Common myeloid progenitor, CD34-positive (primary cell): ENCODE measurements around the gene BTNL3.

Experiments used
- CTCF ChIA-PET: fragments of 350-600 bp; sonication (Branson Sonifier 250); formaldehyde crosslinking; loops from one replicate; lab custom pipeline; 2021; ENCODE audit warnings: antibody characterized with exemption; lab: Charles Lee
- POLR2A ChIA-PET: fragments of 350-600 bp; sonication (Branson Sonifier 250); formaldehyde crosslinking; loops from one replicate; lab custom pipeline; 2021; ENCODE audit warnings: antibody characterized with exemption; lab: Charles Lee
- DNase-seq, 3 donors: peaks; one replicate each; pipeline versions ENCODE4 v3.0.0 to v3.0.0-alpha.2; 2013
- H3K27ac ChIP-seq, 2 experiments: 1 replicate in 1 of 2; 2 replicates in 1 of 2; pipeline ENCODE4 v1.7.0; 2013; ENCODE audit warnings: inconsistent platforms in 2 of 2, low read length in 2 of 2, mild to moderate bottlenecking in 2 of 2, low read depth in 1 of 2, moderate library complexity in 1 of 2; ENCODE audit not compliant: severe bottlenecking in 2 of 2, insufficient read depth in 1 of 2, poor library complexity in 1 of 2
- H3K27me3 ChIP-seq, 5 experiments: replicated peaks in 2 of 5; 1 replicate in 3 of 5; 2 replicates in 2 of 5; pipeline versions ENCODE4 v1.6.1 to v1.7.0; 2013; ENCODE audit warnings: low read length in 4 of 5, mild to moderate bottlenecking in 2 of 5, moderate library complexity in 2 of 5, inconsistent platforms in 1 of 5; ENCODE audit not compliant: insufficient read depth in 5 of 5, control insufficient read depth in 4 of 5
- H3K36me3 ChIP-seq, 4 experiments: 1 replicate in 2 of 4; 2 replicates in 2 of 4; pipeline versions ENCODE4 v1.6.1 to v1.7.0; 2013; ENCODE audit warnings: low read length in 3 of 4, control low read depth in 1 of 4, mild to moderate bottlenecking in 1 of 4; ENCODE audit not compliant: control insufficient read depth in 4 of 4, insufficient read depth in 4 of 4
- H3K4me1 ChIP-seq, 4 experiments: 1 replicate in 3 of 4; 2 replicates in 1 of 4; pipeline versions ENCODE4 v1.6.1 to v1.7.1; 2013; ENCODE audit warnings: low read length in 3 of 4, mild to moderate bottlenecking in 3 of 4, control low read depth in 1 of 4, inconsistent platforms in 1 of 4, moderate library complexity in 1 of 4; ENCODE audit not compliant: control insufficient read depth in 4 of 4, insufficient read depth in 4 of 4; ENCODE audit errors: control extremely low read depth in 1 of 4
- H3K4me3 ChIP-seq, 7 experiments: 1 replicate in 4 of 7; 2 replicates in 3 of 7; pipeline versions ENCODE4 v1.5.1 to v1.7.0; 2013; ENCODE audit warnings: mild to moderate bottlenecking in 7 of 7, low read length in 6 of 7, moderate library complexity in 6 of 7, inconsistent platforms in 2 of 7, low read depth in 2 of 7, control low read depth in 1 of 7; ENCODE audit not compliant: insufficient read depth in 4 of 7, control insufficient read depth in 1 of 7; ENCODE audit errors: extremely low read depth in 1 of 7
- H3K9me3 ChIP-seq, 5 experiments: 1 replicate in 4 of 5; 2 replicates in 1 of 5; pipeline versions ENCODE4 v1.6.1 to v1.7.1; 2013; ENCODE audit warnings: low read length in 4 of 5, mild to moderate bottlenecking in 2 of 5, inconsistent platforms in 1 of 5, low read depth in 1 of 5, moderate library complexity in 1 of 5; ENCODE audit not compliant: control insufficient read depth in 4 of 5, insufficient read depth in 2 of 5; ENCODE audit errors: control extremely low read depth in 1 of 5
- WGBS: methylation state at CpG from one replicate; pipeline ENCODE4 v1.1.5; 2013; ENCODE audit not compliant: insufficient coverage; 5-methylcytosine and 5-hydroxymethylcytosine counted together

BTNL3 gene

DNA sequence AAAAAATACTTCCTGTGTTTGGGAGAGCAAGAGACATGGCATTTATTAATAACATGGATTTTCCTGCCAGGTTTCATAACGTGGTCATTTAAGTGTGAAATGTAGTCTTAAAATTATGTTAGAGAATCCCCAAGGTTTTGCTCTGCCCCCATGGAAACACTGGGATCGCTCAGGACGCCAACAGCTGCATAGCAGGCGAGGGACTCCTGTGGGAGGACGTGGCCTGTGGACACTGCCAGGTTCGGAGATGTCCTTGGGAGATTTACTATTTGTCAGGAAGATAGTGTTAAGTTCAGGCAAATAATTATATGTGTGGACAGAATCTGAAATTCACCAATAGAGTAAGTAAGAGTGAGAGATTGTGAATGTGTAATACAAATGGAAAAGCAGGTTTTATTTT lies 52.4 kb downstream of the BTNL3 start:
- no peak overlapping the region for H3K4me3 ChIP-seq
- 84% methylated on average over 5 of the region's 6 CpGs for WGBS
- peaks cover 0 to 5% (median 0%) of the 10 kb centered on the region in 5 experiments for H3K9me3 ChIP-seq
- H3K27me3 ChIP-seq: peaks cover 5 to 90% (median 12%) of the 10 kb centered on the region in 5 experiments
- no peak for DNase-seq
- ChIA-PET CTCF (no interaction called here), POLR2A (no interaction called here)
- H3K27ac ChIP-seq: no peak overlapping the region
- no peaks in the 10 kb centered on the region for H3K4me1 ChIP-seq
- no peaks in the 10 kb centered on the region for H3K36me3 ChIP-seq

DNA sequence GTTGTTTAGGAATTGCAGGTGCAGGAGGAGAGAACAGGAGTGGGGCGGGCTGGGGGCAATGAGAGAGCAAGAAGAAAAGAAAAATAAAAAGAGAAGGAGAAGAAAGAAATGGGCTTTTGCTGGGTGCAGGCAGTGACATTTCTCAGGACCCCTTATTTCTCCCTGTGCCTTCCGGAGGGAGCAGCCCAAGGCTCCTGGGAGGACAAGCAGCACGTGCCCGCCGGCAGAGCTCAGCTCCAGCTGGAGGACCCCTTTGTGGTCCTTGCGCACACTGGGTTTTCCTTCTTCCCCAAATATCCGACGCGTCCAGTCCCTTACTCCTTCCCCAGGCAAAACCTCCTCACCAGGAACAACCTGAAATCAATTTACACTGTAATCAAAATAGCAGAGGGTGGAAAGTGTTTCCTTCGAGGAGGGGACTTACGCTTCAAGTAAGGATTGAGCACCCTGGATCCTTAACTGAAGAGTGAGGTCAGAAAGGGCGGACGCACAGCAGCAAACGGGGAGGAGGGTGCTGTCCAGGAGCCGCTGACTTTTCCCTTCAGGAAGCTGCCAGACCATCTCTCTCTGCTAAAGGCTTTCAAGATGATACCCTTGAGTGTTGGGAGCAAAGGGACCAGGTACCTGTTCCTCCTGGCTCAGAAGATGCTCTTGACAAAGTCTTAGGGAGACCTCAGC lies 53.5 kb downstream of the BTNL3 start:
- H3K27me3 ChIP-seq: peaks cover 5 to 92% (median 14%) of the 10 kb centered on the region in 5 experiments
- POLR2A ChIA-PET: no interaction called here
- no peaks in the 10 kb centered on the region for H3K36me3 ChIP-seq
- H3K4me1 ChIP-seq: no peaks in the 10 kb centered on the region
- CTCF ChIA-PET: no interaction called here
- no peak for DNase-seq
- WGBS: 73% methylated on average over 14 of the region's 15 CpGs
- peaks cover 0 to 5% (median 0%) of the 10 kb centered on the region in 5 experiments for H3K9me3 ChIP-seq
- H3K4me3 ChIP-seq: no peak overlapping the region
- H3K27ac ChIP-seq: no peak overlapping the region

DNA sequence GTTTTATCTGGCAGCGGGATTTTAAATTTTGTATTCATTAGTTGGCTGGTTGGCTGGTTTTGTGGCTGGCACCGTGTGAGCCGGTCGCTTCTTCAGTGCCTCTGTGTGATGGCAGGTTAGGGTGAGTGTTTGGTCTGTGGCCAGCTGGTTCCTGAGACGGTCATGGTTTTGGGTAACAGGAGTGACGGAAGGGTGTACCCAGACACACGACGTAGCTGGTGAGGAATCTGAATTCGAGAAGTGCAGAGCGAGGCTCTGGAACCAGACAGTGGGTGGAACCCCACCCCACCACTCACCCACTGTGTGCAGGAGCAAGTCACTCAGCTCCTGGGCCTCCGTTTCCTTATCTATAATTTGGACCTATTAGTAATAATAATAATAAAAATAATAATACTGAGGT lies 54.1 kb downstream of the BTNL3 start:
- no peaks in the 10 kb centered on the region for H3K4me1 ChIP-seq
- H3K9me3 ChIP-seq: peaks cover 0 to 5% (median 0%) of the 10 kb centered on the region in 5 experiments
- peaks cover 4 to 91% (median 14%) of the 10 kb centered on the region in 5 experiments for H3K27me3 ChIP-seq
- H3K27ac ChIP-seq: no peak overlapping the region
- POLR2A ChIA-PET: no interaction called here
- H3K36me3 ChIP-seq: no peaks in the 10 kb centered on the region
- no peak for DNase-seq
- CTCF ChIA-PET: no interaction called here
- 82% methylated on average over 5 of the region's 11 CpGs for WGBS
- H3K4me3 ChIP-seq: no peak overlapping the region

DNA sequence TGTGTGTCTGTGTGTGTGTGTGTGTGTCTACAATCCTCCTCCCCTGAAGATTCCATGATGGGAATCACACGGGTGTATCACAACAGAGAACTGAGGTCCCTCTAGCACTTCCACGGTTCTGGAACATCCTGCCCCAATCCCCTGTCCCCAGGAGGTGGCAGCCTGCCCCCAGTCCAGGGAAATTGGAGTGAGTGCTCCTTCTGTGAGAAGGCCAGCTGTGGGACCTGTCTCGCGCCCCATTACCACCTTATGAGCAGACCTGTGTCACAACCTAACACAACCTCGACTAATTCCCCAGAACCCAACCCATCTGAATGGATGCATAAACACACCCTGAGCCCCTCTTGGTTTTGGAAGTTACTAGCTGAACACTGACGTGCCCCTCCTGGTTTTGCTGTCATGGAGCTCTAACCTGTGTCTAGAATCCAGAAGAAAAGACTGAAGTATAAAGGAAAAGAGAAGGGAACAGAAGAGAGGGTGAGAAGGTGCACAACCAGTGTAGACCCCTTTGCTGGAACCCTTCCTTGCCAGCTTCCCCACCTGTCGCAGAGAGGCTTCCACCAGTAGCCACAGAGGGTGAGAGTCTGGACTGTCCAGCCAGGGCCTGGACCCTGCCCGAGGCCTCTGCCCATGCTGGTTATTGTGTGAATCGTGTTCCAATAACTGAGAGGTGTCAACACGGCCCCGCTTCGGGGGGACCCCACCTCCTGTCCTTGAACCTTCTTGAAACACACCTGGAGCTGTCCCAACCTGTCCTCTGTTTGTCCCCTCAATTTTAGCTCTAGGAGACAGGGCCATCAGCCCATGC lies 54.8 kb downstream of the BTNL3 start:
- peaks cover 0 to 5% (median 0%) of the 10 kb centered on the region in 5 experiments for H3K9me3 ChIP-seq
- no peak overlapping the region for H3K27ac ChIP-seq
- ChIA-PET POLR2A (no interaction called here), CTCF (no interaction called here)
- peaks cover 3 to 91% (median 15%) of the 10 kb centered on the region in 5 experiments for H3K27me3 ChIP-seq
- H3K4me1 ChIP-seq: no peaks in the 10 kb centered on the region
- H3K4me3 ChIP-seq: no peak overlapping the region
- no peak for DNase-seq
- WGBS: 86% methylated on average over 9 of the region's 12 CpGs
- H3K36me3 ChIP-seq: no peaks in the 10 kb centered on the region

DNA sequence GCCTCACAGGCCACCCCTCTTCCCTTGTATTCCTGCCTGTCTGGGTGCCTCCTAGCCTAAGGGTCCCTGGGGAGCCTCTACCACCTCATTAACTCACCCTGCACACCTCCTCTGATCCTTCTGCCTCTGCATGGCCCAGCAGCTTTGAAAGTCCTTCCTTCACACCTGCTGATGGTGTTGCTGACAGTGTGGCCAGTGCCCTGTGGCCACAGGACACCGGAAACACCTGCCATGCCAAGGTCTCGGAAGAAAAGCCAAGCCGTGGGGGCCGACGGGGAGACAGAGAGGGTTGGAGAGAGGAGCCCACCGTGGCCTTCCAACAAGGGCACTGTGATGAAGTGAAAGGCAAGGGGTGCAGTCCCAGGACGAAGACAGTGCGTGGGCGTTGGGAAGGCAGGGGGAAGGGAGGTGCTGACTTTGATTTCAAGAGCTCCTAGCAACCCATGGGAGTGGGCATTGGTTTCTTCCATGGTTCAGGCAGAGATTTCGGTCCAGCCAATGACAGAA lies 55.5 kb downstream of the BTNL3 start:
- WGBS: 91% methylated on average over 10 of the region's 10 CpGs
- H3K27ac ChIP-seq: no peak overlapping the region
- H3K9me3 ChIP-seq: peaks cover 0 to 5% (median 0%) of the 10 kb centered on the region in 5 experiments
- no peak overlapping the region for H3K4me3 ChIP-seq
- peaks cover 3 to 88% (median 15%) of the 10 kb centered on the region in 5 experiments for H3K27me3 ChIP-seq
- DNase-seq: no peak
- no peaks in the 10 kb centered on the region for H3K4me1 ChIP-seq
- ChIA-PET POLR2A (no interaction called here), CTCF (no interaction called here)
- H3K36me3 ChIP-seq: no peaks in the 10 kb centered on the region

DNA sequence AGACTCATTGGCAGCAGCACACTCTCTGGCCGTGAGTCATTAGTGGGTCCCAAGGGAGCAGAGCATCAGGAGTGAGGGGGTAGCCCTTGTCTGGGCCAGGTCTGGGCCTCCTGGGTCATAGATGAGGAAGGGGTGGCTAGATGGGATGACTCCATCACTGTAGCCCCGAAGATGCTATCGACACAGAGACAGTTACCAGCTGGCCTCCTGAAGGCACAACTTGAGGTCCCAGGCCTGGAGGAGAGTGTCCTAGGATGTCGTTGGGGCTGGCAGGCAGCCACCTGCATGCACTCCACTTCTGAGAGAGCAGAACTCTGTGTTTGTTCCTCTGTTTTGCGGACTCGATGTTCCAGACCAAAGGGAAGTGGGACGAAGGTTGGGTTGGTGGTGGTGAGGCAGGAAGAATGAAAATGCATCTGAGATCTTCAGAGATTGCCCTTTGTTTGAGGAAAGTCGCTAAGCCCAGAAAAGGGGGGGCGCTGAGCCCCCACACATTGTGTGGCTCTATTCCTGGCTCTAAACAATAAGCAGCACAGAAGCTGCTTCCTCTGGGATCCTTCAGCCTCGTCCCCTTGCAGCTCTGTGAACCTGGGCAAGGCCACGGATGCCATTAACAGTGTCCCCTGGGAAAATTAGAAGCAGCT lies 56.1 kb downstream of the BTNL3 start:
- CTCF ChIA-PET: no interaction called here
- DNase-seq: no peak
- no peak overlapping the region for H3K27ac ChIP-seq
- peaks cover 3 to 90% (median 15%) of the 10 kb centered on the region in 5 experiments for H3K27me3 ChIP-seq
- peaks cover 0 to 5% (median 0%) of the 10 kb centered on the region in 5 experiments for H3K9me3 ChIP-seq
- no peaks in the 10 kb centered on the region for H3K36me3 ChIP-seq
- H3K4me3 ChIP-seq: no peak overlapping the region
- 32% methylated on average over 11 of the region's 11 CpGs for WGBS
- H3K4me1 ChIP-seq: no peaks in the 10 kb centered on the region
- POLR2A ChIA-PET: no interaction called here
